ENCODE measurements around the gene P2RX6.

- TF ChIP-seq EZH2 (IDR thresholded peaks at IDR 0.05; ENCODE audit: low read length) = no peak
- no peak for TF ChIP-seq CTCF (optimal IDR thresholded peaks at IDR 0.05 in 1 of 3, IDR thresholded peaks at IDR 0.05 in 1 of 3, conservative IDR thresholded peaks at IDR 0.05 in 1 of 3; ENCODE audit: extremely low read depth in 1 of 3, insufficient read depth in 2 of 3, low read length in 3 of 3)
These were observed 23.4 kb downstream of the P2RX6 start for GRCh38 chr22:21038405-21038804.
